ENCODE data around the gene WDTC1.
A peak's percentile ranks its signal among the peaks of the same experiment; 100 is the strongest.
"Not testable (repeated sequence)": the region's sequence is repeated elsewhere in the genome, so short reads cannot be mapped to it uniquely, and the experiment has no call there.

WDTC1 gene

DNA sequence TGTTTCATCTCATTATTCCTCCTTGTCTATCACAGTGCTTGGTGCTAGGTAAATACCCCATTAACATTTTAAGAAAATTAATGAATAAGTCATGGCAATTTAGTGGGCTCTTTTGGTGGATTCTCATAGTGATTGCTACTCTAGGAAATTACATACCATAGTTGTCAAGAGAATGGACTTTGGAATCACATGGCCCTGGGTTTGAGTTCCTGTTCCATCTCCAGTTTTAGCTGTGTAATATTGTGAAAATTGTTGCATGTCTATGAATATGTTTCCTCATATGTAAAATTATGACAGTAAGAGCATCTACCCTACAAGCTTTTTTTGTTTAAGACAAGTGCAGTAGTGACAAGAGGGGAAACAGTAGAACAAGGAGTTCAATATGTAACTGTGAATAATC lies 20.7 kb downstream of the WDTC1 start:
- no peak for DNase-seq (ENCODE audit: low read depth)

DNA sequence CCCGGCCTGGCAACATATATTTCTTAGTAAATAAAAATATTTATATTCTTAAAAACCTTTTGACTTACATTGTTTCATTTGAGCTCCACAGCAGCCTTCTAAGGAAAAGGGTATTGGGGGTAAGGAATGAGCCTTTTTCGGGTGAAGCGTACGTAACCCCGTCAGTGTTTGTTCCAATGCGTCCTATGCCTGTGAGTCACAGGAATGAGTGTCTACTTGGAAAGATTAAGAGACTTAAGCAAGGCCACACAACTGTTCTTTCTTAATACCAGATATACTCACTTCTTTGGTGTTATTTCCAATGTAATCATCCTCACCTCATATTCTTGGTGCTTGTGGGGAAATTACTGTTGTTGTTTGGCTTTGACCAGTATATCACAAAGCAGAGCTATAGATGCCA lies 22.7 kb downstream of the WDTC1 start:
- no peak for DNase-seq (ENCODE audit: low read depth)

DNA sequence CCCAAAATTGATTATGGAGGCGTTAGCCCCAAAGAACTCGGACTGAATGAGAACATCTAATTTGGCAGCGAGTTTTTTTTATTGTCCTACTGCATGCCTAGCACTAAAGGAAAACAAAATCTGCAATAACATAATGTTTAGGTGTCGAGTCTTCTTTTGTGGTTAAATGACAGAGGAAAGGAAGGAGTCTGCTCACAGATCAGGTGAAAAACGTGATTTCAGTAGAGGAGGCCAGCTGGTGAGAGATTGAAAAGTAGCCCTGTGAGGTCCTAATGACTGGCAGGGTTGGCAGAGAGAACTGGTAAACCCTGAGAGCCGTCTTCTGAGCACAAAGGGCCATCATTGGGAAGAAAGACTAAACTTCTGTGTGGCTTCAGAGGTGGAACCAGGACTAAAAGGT lies 24.2 kb downstream of the WDTC1 start:
- no peak for DNase-seq (ENCODE audit: low read depth)

DNA sequence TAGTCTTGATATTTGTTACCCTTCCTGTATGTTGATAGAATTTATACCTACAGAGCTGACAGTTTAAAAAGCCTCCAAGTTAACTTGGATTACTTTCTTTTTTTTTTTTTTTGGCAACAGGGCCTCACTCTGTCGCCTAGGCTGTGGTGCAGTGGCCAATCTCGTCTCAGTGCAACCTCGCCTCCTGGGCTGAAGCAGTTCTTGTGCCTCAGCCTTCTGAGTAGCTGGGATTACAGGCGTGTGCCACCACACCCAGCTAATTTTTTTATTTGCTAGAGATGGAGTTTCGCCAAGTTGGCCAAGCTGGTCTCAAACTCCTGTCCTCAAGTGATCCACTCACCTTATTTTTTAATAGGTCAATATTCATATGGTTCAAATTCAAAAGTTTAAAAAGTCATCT lies 32.7 kb downstream of the WDTC1 start:
- no peak for DNase-seq (ENCODE audit: low read depth)

DNA sequence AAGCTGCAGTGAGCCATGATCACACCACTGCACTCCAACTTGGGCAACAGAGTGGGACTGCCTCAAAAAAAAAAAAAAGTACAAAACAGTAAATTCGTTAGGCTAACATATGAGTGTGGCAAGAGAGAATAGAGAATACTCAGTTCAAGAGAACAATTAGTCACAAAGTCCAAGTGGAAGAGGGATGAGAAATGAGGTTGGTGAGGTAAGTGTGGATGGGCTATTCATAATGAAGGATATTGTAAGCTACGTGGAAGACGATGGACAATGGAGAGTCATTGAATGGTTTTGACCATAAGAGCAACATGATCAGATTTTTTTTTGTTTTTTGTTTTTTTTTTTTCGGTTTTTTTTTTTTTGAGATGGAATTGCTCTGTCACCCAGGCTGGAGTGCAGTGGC lies 34.8 kb downstream of the WDTC1 start:
- no peak for DNase-seq (ENCODE audit: low read depth)

DNA sequence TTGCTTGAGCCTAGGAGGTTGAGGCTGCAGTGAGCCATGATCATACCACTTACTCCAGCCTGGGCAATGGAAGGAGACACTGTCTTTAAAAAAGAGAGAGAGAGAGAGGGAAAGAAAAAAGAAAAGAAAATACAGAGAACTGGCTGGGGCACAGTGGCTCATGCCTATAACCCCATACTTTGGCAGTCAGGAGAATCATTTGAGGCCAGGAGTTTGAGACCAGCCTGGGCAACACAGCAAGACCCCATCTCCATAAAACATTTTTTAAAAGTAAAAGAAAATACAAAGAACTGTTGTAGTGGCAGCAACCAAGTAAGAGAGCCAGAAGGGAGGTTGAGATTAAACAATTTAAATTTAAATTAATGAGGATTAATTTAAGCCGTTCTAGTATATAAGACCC lies 39.8 kb downstream of the WDTC1 start:
- DNase-seq (ENCODE audit: low read depth) = no peak

DNA sequence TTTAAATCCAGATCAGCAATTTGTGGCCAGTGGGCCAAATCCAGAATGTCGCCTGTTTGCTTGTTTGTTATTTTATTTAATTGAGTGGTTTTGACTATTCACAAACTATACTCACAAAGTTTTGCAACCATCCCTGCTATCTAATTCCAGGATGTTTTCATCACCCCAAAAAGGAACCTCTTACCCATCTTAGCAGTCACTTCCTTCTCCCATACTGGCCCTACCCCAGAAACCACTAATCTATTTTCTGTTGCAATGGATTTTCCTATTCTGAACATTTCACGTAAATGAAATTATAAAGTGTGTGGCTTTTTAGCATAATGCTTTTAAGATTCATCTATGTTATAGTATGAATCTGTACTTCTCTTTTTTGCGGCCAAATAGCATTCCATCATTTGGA lies 41.3 kb downstream of the WDTC1 start:
- DNase-seq (ENCODE audit: low read depth) = no peak

DNA sequence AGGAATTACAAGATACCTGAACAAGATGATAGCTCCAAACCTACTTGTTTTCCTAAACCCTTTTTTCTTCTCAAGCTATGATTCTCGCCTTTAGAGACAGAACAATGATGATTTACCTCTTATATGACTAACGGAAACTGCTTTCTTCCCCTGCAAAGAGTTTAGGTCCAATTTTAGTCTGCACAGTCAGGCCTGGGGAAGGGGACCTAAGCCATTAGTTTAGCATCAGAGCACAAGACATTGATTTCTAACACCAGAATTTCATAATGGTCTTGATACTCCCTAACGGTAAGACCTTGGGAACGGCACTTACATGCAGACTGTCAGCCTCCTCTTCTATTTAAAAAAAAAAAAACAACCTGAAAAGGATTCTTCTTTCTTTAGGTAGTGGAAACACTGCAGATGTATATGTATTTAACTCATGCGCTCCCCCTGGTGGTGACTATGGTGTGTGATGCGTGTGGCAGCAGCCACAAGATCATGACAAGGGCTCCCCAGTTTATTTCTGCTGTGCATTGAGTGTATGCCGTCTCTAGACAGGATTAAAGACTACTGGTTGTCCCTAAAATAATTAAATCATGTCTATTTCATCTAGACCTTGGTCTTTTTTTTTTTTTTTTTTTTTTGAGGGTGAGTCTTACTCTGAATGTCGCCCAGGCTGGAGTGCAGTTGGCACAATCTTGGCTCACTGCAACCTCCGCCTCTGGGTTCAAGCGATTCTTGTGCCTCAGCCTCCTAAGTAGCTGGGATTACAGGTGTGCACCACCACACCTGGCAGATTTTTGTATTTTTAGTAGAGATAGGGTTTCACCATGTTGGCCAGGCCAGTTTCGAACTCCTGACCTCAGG lies 50.2 kb downstream of the WDTC1 start:
- DNase-seq (ENCODE audit: low read depth) = peak; percentile 59

DNA sequence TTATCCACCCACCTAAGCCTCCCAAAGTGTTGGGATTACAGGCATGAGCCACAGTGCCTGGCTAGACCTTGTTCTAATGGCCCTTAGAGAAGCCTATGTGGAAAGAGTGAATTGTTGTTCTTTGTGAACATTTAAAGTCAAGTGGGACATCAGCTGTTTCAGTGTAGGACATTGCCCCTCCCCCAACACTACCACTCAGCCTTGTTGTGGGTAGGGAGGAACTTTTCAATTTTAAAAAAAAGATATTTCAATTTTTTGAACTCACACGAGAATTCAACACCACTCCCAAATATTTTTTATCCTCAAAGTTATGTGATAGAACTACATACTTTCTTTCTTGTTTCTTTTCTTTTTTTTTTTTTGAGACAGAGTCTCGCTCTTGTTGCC lies 50.8 kb downstream of the WDTC1 start:
- no peak for DNase-seq (ENCODE audit: low read depth)

DNA sequence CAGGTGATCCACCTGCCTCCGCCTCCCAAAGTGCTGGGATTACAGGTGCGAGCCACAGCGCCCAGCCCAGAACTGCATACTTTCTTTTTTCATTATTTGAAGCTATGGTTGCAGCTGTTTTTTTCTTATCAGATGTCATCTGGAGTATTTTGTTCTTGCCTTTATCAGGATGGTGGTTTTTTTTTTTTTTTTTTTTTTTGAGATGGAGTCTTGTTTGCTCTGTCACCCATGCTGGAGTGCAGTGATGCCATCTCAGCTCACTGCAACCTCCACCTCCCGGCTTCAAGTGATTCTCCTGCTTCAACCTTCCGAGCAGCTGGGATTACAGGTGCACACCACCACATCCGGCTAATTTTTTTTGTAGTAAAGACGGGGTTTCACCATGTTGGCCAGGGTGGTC lies 51.4 kb downstream of the WDTC1 start:
- not testable (repeated sequence) for DNase-seq (ENCODE audit: low read depth)

DNA sequence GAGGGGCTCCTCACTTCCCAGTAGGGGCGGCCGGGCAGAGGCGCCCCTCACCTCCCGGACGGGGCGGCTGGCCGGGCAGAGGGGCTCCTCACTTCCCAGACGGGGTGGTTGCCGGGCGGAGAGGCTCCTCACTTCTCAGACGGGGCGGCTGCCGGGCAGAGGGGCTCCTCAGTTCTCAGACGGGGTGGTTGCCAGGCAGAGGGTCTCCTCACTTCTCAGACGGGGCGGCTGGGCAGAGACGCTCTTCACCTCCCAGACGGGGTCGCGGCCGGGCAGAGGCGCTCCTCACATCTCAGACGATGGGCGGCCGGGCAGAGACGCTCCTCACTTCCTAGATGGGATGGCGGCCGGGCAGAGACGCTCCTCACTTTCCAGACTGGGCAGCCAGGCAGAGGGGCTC lies 54.7 kb downstream of the WDTC1 start:
- not testable (repeated sequence) for DNase-seq (ENCODE audit: low read depth)

DNA sequence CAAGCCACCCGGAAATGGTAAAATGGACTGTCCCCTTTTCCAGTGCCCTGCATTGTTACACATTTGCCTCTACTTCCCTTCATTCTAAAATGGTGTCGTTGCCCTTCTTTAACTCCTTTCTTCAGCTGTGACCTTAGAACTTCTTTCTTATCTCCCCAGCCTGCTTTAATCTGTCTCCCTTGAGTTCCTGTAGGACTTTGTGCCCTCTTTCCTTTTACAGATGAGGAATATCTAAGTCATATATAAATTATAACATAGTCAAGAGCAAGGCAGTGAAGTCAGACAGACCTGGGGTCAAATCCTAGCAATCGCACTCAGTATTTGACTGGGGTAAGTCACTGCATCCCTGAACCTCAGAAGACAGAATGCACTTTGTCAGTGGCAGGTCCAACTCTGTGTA lies 56.1 kb downstream of the WDTC1 start:
- DNase-seq (ENCODE audit: low read depth) = no peak

DNA sequence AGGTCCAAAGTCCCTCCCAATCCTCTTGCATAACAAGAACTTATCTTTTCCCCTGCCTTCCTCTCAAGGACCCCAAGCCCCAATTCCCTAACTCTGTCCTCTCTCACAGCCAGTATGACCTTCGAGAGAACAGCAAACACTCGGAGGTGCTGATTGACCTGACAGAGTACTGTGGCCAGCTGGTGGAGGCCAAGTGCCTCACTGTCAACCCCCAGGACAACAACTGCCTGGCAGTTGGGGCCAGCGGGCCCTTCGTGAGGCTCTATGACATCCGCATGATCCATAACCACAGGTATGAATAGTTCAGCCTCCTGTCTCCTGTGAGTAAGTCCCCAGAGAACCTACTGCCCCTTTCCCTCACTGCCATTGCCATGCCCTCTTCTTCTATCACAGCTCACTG lies 57.7 kb downstream of the WDTC1 start:
- no peak for DNase-seq (ENCODE audit: low read depth)

DNA sequence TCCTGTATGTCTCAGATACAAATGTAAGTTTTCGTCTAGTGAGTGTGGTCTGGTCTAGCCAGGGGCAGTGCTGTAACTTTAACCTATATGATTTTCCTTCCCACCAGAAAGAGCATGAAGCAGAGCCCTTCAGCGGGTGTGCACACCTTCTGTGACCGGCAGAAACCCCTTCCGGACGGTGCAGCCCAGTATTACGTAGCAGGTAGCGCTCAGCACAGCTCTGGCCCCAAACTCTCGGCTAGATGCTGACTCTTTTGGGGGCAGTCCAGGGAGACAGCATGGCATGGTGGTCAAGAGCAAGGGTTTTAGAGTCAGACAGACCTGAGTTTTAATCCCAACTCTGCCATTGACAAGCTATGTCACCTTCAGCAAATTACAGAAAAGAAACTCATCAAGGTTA lies 59.5 kb downstream of the WDTC1 start:
- DNase-seq (ENCODE audit: low read depth) = no peak

DNA sequence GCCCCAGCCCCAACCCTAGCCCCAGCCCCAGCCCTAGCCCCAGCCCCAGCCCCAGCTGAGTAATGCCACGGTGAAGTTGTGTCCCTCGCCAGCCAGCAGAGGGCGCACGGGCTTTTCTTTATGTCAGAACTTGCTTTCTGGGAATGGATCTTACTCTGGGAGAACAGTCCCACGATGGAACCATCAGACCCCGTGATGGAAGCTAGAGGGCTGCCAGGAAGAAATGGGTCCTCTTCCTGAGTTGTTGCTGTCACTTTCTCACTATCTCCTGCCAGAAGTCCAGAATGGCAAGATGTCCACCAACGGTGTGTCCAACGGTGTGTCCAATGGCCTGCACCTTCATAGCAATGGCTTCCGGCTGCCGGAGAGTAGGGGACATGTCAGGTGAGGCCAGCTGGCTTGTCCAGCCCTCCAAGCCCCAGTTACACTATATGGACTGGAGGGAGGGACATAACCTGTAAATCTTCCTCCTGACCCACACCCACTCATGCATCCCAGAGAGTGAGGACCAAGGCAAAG lies 62.4 kb downstream of the WDTC1 start:
- DNase-seq (ENCODE audit: low read depth) = no peak

DNA sequence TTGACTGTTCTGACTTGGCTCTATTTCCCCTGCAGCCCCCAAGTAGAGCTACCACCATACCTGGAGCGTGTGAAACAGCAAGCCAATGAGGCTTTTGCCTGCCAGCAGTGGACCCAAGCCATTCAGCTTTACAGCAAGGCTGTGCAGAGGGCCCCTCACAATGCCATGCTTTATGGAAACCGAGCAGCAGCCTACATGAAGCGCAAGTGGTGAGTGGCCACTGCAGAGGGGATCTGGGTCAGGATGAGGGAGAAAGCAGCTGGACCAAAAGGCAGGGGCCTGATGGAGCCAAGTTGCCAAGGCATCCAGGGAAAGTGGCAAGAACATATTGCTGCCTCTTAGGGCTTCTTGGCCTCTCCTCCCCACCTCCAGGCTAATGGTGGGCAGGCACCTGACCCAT lies 63.5 kb downstream of the WDTC1 start:
- DNase-seq (ENCODE audit: low read depth) = no peak

DNA sequence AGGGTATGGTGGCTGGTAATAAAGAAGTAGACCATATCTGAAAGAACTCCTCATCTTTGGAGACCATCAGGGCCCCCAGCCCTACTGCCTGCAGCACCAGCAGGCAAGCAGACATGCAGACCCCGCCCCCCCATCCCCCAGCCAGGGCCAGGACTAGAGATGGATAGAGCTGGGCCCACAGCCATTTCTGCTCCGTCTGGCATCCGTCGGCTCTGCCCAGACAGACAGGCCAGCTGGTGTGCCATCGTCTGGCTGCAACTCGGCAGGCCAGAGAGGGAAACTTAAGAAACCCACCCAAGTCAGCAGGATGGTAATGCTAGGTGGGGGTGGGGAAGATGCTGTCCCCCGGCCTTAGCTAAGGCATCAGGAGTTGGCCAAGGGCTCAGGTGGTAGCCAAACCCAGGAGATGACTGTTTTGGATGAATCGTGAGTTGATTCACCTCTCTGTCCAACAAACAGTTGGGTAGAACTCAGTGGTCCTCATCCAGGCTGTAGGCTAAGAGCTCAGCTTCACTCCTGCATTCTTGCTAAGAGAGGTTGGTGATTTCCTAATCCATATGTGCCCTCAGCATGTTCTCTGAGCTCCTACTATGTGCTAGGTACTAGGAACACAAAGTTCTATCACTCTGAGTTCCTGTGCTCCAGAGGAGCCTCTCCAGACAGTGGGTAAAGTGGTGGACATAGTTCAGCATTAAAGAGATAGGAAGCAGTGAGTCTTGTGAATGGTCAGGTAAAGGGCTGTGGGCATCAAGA lies 64.4 kb downstream of the WDTC1 start:
- DNase-seq (ENCODE audit: low read depth) = no peak

DNA sequence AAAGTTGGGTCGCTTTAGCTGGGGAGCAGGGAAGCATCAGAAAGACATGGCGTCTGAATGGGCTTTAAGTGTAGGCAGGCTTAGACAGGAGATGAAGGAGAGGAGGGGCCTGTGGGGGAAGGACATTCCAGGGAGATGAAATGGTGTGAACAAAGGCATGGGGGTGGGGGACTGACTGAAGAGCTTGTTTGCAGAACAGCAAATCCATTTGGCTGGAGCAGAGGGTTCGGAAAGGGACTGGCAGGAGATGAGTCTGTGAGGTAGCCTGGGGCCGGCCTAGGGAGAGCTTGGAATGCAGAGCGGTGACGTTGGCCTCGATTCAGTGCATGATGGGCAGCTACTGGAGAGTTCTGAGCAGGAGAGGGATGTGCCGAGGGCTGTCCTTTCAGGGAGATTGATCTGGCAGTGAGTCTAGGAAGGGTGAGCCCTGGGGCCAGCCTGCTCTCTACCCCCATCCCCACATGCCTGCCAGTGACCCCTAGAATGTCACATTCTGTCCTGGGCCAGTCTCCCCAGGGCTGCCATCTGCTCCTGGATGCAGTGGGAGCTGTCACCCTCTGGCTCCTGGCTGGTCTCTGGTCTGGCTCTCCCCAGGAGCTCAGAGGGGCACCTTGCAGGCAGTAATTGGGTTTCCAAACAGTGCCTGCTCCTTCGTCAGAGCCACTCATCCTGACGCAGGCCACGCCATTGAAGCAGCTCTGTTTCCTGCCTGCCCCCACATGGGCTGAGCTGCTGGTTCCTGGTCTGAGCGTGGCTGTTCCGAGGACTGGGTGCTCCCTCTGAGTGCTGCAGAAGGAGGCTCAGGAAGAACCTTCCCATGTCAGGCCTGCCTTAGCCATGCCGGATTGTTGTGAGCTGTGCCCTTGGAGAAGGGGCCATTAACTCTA lies 65.2 kb downstream of the WDTC1 start:
- no peak for DNase-seq (ENCODE audit: low read depth)

DNA sequence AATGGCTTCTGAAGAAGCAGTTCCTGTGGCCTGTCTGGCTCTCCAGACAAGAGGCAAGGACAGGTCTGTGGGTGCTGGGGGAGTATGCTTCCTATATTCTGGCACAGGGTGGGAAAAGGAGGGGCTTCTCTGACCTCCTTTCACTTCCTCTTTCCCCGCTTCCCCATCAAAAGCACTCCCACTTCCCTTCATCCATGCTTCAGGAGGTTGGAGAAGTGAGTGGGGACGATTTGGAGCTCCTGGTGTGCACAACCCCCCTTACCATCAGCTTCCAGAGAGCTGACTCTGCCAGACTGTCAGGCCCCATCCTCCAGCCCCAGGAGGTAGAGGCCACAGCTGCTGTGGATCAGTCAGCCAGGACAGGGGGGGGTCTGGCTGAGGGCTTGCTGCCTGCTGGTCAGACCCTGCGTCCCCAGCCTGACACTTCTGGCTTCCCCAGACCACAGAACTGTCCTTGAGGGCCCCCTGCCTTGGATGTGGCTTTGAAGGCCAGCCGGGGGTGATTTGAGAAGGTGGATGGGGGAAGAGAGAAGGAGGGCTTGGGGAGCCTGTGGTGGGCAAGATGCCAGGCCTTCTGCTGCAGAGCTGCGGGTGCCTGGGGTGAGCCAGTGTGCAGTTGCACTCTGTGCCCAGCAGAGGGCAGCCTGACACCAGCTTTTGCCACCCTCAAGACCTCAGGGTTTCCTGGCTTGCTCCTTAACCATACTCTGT lies 66.1 kb downstream of the WDTC1 start:
- peak; percentile 92 for DNase-seq (ENCODE audit: low read depth)

DNA sequence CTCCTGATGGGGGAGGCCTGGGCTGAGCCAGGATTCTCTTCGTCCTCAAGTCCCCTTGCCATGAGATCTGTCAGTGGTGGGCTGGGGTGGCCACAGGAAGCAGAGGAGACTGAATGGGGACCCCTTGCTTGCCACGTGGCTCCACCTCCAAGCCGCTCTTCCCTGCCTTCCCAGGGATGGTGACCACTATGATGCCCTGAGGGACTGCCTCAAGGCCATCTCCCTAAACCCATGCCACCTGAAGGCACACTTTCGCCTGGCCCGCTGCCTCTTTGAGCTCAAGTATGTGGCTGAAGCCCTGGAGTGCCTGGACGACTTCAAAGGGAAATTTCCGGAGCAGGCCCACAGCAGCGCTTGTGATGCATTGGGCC lies 66.6 kb downstream of the WDTC1 start:
- no peak for DNase-seq (ENCODE audit: low read depth)

DNA sequence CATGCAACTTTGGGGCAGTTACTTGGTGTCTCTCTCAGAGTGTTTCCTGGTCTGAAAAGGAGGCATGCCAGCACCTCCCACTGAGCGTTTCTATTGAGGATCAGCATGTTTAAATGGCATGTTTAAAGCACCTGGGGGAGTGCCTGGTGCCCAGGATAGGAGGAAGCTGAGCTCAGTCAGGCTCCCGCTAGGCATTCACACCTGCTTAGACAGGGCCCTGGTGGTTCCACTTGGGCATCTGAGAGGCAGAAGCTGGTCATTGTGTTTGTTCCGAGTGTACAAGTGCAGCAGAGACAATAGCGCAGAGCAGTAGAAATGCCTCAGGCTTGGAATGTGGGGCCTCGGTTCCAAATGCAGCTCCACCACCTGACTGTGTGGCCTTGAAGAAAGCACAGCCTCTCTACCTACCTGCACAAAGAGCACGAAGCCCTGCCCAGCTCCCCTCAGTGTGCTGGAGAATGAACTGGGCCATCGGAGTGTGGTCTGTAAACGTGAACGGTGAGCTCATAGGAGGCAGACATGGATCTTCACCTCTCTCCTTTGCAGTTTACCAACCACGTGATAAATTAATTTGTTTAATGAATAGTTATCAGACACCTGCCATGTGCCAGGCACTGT lies 67.3 kb downstream of the WDTC1 start:
- no peak for DNase-seq (ENCODE audit: low read depth)

Data from CMK (cell line).